Activated T-cell treated with anti-CD3 and anti-CD28 coated beads for 24 hours (primary cell): Measurements from ENCODE around the gene DOK6.

Experiments
- DNase-seq: peaks from one replicate; pipeline ENCODE4 v3.0.0-alpha.2; 2020; ENCODE audit warnings: low read depth

The DOK6 gene

GRCh38 chr18:69752737-69753380 is 352.2 kb downstream of the DOK6 start:
- no peak for DNase-seq

- DNase-seq, result no peak
These were observed 353.4 kb downstream of the DOK6 start for GRCh38 chr18:69754108-69754507.

GRCh38 chr18:69755041-69755440 is 354.4 kb downstream of the DOK6 start:
- DNase-seq, result no peak

GRCh38 chr18:69755856-69756496 is 355.3 kb downstream of the DOK6 start:
- DNase-seq, result no peak

- DNase-seq, result no peak
These were observed 357.0 kb downstream of the DOK6 start for GRCh38 chr18:69757733-69758132.

GRCh38 chr18:69758458-69758857 is 357.8 kb downstream of the DOK6 start:
- DNase-seq, result no peak

GRCh38 chr18:69759046-69759445 is 358.4 kb downstream of the DOK6 start:
- DNase-seq, result no peak

- DNase-seq, result no peak
These were observed 362.3 kb downstream of the DOK6 start for GRCh38 chr18:69763002-69763401.

- no peak for DNase-seq
These were observed 363.1 kb downstream of the DOK6 start for GRCh38 chr18:69763821-69764220.

- DNase-seq, result no peak
These were observed 369.6 kb downstream of the DOK6 start for GRCh38 chr18:69770238-69770637.

GRCh38 chr18:69774831-69775230 is 374.1 kb downstream of the DOK6 start:
- no peak for DNase-seq

- DNase-seq, result no peak
These were observed 376.6 kb downstream of the DOK6 start for GRCh38 chr18:69777248-69777647.

GRCh38 chr18:69778680-69779079 is 378.0 kb downstream of the DOK6 start:
- DNase-seq, result no peak

GRCh38 chr18:69780851-69781250 is 380.2 kb downstream of the DOK6 start:
- no peak for DNase-seq

- no peak for DNase-seq
These were observed 384.1 kb downstream of the DOK6 start for GRCh38 chr18:69784815-69785214.

- DNase-seq, result no peak
These were observed 384.8 kb downstream of the DOK6 start for GRCh38 chr18:69785466-69785865.

GRCh38 chr18:69786427-69786826 is 385.7 kb downstream of the DOK6 start:
- DNase-seq, result no peak

- no peak for DNase-seq
These were observed 387.3 kb downstream of the DOK6 start for GRCh38 chr18:69787825-69788547.

- DNase-seq, result no peak
These were observed 389.1 kb downstream of the DOK6 start for GRCh38 chr18:69789794-69790193.

GRCh38 chr18:69790649-69791048 is 390.0 kb downstream of the DOK6 start:
- no peak for DNase-seq

GRCh38 chr18:69795791-69796190 is 395.1 kb downstream of the DOK6 start:
- DNase-seq, result no peak

GRCh38 chr18:69804776-69805501 is 404.3 kb downstream of the DOK6 start:
- DNase-seq, result no peak

- DNase-seq, result no peak
These were observed 407.7 kb downstream of the DOK6 start for GRCh38 chr18:69808399-69808798.
